HepG2 (cell line): Measurements from ENCODE around the gene CCDC69. TPM values are rescaled to one million over a fixed set of nuclear protein-coding genes. Genes with fewer than 3 reads are reported as not detected.

Source experiments
- ARNTL ChIP-seq: sonication (generic); formaldehyde crosslinking; IDR thresholded peaks from 2 replicates; pipeline ENCODE4 v1.4.0; 2020; ENCODE audit warnings: mild to moderate bottlenecking, missing genetic modification reagents
- CC2D1A ChIP-seq: sonication (generic); formaldehyde crosslinking; IDR thresholded peaks from 2 replicates; pipeline ENCODE4 v1.8.1; 2023; ENCODE audit warnings: mild to moderate bottlenecking, missing genetic modification reagents
- CEBPZ ChIP-seq: IDR thresholded peaks from 2 replicates; pipeline ENCODE4 v1.6.1; 2012; ENCODE audit warnings: low read length, improper control_type of control experiment
- KDM4B ChIP-seq: sonication (generic); formaldehyde crosslinking; IDR thresholded peaks from 2 replicates; pipeline ENCODE4 v1.4.0; 2020; ENCODE audit warnings: missing genetic modification reagents
- KDM5B ChIP-seq: sonication (generic); formaldehyde crosslinking; IDR thresholded peaks from 2 replicates; pipeline ENCODE4 v1.4.0; 2020; ENCODE audit warnings: missing genetic modification reagents, mild to moderate bottlenecking, borderline replicate concordance
- PAWR ChIP-seq: sonication (generic); formaldehyde crosslinking; IDR thresholded peaks from 2 replicates; pipeline ENCODE4 v1.4.0; 2020; ENCODE audit warnings: missing genetic modification reagents, mild to moderate bottlenecking, borderline replicate concordance
- SNAPC4 ChIP-seq: sonication (generic); formaldehyde crosslinking; IDR thresholded peaks from 2 replicates; pipeline ENCODE4 v1.4.0; 2020; ENCODE audit warnings: mild to moderate bottlenecking, missing genetic modification reagents
- SP2 ChIP-seq: sonication (generic); formaldehyde crosslinking; IDR thresholded peaks from 2 replicates; pipeline ENCODE4 v1.5.1; 2020; ENCODE audit warnings: mild to moderate bottlenecking, missing genetic modification reagents
- TEAD2 ChIP-seq: sonication (generic); formaldehyde crosslinking; IDR thresholded peaks from 2 replicates; pipeline ENCODE4 v1.9.0; 2021; ENCODE audit warnings: missing genetic modification reagents
- ZNF430 ChIP-seq: sonication (generic); formaldehyde crosslinking; IDR thresholded peaks from 2 replicates; pipeline ENCODE4 v1.9.0; 2021; ENCODE audit warnings: mild to moderate bottlenecking, missing genetic modification reagents
- ZSCAN12 ChIP-seq: sonication (generic); formaldehyde crosslinking; IDR thresholded peaks from 2 replicates; pipeline ENCODE4 v1.9.0; 2021; ENCODE audit warnings: mild to moderate bottlenecking, missing genetic modification reagents
- polyA plus RNA-seq, 8 experiments: library from polyadenylated mRNA; depleted of rRNA in 3 of 8; stranded (reverse) in 7 of 8; unstranded in 1 of 8; fragments of >200 nt; fragmentation: Illumina TruSeq in 4 of 8; extraction: Trizol in 4 of 8; gene quantifications; 2 replicates each; pipeline versions ENCODE4 v1.2.1 to v1.2.3, GENCODE V29; 2011 to 2016; ENCODE audit warnings: low read depth in 4 of 8, missing spikeins in 1 of 8, mixed read lengths in 1 of 8; ENCODE audit not compliant: insufficient read depth in 1 of 8
- total RNA-seq, 5 experiments: library from RNA; depleted of rRNA; stranded (reverse); fragments of >200 nt; fragmentation: Illumina TruSeq; extraction: Trizol; gene quantifications; 2 replicates each; pipeline ENCODE4 v1.2.3, GENCODE V29; 2016; ENCODE audit warnings: low read depth in 1 of 5
- TF ChIP-seq, protein P1 (sequence below): sonication (generic); formaldehyde crosslinking; IDR thresholded peaks from 2 replicates; pipeline ENCODE4 v1.5.1; 2020; ENCODE audit warnings: mild to moderate bottlenecking, missing genetic modification reagents, borderline replicate concordance
- TF ChIP-seq, protein P2 (sequence below): sonication (generic); formaldehyde crosslinking; IDR thresholded peaks from 2 replicates; pipeline ENCODE4 v1.5.1; 2020; ENCODE audit warnings: missing genetic modification reagents, mild to moderate bottlenecking, borderline replicate concordance

Gene CCDC69
- total and polyA plus RNA-seq, 2 of the 13 experiments (the other 11 are each of a cell fraction or from before 2014, with no cell fraction given), result 12.2 to 45.2 TPM

- TF ChIP-seq, protein P1, sequence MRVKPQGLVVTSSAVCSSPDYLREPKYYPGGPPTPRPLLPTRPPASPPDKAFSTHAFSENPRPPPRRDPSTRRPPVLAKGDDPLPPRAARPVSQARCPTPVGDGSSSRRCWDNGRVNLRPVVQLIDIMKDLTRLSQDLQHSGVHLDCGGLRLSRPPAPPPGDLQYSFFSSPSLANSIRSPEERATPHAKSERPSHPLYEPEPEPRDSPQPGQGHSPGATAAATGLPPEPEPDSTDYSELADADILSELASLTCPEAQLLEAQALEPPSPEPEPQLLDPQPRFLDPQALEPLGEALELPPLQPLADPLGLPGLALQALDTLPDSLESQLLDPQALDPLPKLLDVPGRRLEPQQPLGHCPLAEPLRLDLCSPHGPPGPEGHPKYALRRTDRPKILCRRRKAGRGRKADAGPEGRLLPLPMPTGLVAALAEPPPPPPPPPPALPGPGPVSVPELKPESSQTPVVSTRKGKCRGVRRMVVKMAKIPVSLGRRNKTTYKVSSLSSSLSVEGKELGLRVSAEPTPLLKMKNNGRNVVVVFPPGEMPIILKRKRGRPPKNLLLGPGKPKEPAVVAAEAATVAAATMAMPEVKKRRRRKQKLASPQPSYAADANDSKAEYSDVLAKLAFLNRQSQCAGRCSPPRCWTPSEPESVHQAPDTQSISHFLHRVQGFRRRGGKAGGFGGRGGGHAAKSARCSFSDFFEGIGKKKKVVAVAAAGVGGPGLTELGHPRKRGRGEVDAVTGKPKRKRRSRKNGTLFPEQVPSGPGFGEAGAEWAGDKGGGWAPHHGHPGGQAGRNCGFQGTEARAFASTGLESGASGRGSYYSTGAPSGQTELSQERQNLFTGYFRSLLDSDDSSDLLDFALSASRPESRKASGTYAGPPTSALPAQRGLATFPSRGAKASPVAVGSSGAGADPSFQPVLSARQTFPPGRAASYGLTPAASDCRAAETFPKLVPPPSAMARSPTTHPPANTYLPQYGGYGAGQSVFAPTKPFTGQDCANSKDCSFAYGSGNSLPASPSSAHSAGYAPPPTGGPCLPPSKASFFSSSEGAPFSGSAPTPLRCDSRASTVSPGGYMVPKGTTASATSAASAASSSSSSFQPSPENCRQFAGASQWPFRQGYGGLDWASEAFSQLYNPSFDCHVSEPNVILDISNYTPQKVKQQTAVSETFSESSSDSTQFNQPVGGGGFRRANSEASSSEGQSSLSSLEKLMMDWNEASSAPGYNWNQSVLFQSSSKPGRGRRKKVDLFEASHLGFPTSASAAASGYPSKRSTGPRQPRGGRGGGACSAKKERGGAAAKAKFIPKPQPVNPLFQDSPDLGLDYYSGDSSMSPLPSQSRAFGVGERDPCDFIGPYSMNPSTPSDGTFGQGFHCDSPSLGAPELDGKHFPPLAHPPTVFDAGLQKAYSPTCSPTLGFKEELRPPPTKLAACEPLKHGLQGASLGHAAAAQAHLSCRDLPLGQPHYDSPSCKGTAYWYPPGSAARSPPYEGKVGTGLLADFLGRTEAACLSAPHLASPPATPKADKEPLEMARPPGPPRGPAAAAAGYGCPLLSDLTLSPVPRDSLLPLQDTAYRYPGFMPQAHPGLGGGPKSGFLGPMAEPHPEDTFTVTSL, result no peak
- TF ChIP-seq SNAPC4 (no peak), PAWR (no peak), SP2 (no peak), CC2D1A (CRISPR knock-in tag) (no peak), ZNF430 (CRISPR knock-in tag) (0 out of 2 replicates have a peak, but pooled peaks have one; percentile 46), KDM4B (CRISPR knock-in tag) (0 out of 2 replicates have a peak, but pooled peaks have one; percentile 22), CEBPZ (no peak), TEAD2 (CRISPR knock-in tag) (no peak), KDM5B (CRISPR knock-in tag) (no peak), ZSCAN12 (CRISPR knock-in tag) (no peak), ARNTL (CRISPR knock-in tag) (no peak)
- TF ChIP-seq, protein P2, sequence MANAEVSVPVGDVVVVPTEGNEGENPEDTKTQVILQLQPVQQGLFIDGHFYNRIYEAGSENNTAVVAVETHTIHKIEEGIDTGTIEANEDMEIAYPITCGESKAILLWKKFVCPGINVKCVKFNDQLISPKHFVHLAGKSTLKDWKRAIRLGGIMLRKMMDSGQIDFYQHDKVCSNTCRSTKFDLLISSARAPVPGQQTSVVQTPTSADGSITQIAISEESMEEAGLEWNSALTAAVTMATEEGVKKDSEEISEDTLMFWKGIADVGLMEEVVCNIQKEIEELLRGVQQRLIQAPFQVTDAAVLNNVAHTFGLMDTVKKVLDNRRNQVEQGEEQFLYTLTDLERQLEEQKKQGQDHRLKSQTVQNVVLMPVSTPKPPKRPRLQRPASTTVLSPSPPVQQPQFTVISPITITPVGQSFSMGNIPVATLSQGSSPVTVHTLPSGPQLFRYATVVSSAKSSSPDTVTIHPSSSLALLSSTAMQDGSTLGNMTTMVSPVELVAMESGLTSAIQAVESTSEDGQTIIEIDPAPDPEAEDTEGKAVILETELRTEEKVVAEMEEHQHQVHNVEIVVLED (CRISPR knock-in tag), result no peak
Observed at GRCh38 chr5:151155775-151156506, 68.0 kb downstream of the CCDC69 start (continued).
